Immature natural killer cell (primary cell): ENCODE data around the gene ZNF641. TPM values are rescaled to one million over a fixed set of nuclear protein-coding genes. Genes with fewer than 3 reads are reported as not detected.
A peak's percentile ranks its signal among the peaks of the same experiment; 100 is the strongest.
"Not testable (repeated sequence)": the region's sequence is repeated elsewhere in the genome, so short reads cannot be mapped to it uniquely, and the experiment has no call there.

ENCODE experiments used
- DNase-seq, 3 donors: peaks; one replicate each; pipeline ENCODE4 v3.0.0; 2022; ENCODE audit warnings: mixed read lengths in 1 of 3
- H3K27ac Mint-ChIP-seq, 6 donors: one replicate each; pipeline ENCODE4 v1.8.0; 2020; ENCODE audit warnings: mixed read lengths in 6 of 6, mild to moderate bottlenecking in 5 of 6, inconsistent platforms in 4 of 6, moderate library complexity in 3 of 6
- H3K27me3 Mint-ChIP-seq, 3 donors: one replicate each; pipeline ENCODE4 v1.8.0; 2020 to 2021; ENCODE audit warnings: low read depth in 3 of 3, mild to moderate bottlenecking in 3 of 3, mixed read lengths in 3 of 3, moderate library complexity in 3 of 3, inconsistent platforms in 1 of 3
- H3K36me3 Mint-ChIP-seq, 3 donors: one replicate each; pipeline ENCODE4 v1.8.0; 2020; ENCODE audit warnings: mixed read lengths in 3 of 3, inconsistent platforms in 2 of 3, mild to moderate bottlenecking in 2 of 3
- H3K4me1 Mint-ChIP-seq, 2 donors: one replicate each; pipeline ENCODE4 v1.8.0; 2020; ENCODE audit warnings: inconsistent platforms in 2 of 2, mild to moderate bottlenecking in 2 of 2, mixed read lengths in 2 of 2, moderate library complexity in 1 of 2
- H3K4me3 Mint-ChIP-seq, 5 donors: one replicate each; pipeline ENCODE4 v1.8.0; 2020; ENCODE audit warnings: mild to moderate bottlenecking in 5 of 5, mixed read lengths in 5 of 5, inconsistent platforms in 3 of 5, moderate library complexity in 3 of 5
- H3K9me3 Mint-ChIP-seq, 6 donors: one replicate each; pipeline ENCODE4 v1.8.0; 2020; ENCODE audit warnings: mild to moderate bottlenecking in 6 of 6, mixed read lengths in 6 of 6, inconsistent platforms in 4 of 6, moderate library complexity in 3 of 6
- polyA plus RNA-seq, 3 donors: library from polyadenylated mRNA; unstranded; fragments of 300-500 nt; fragmentation: Illumina TruSeq; gene quantifications; one replicate each; pipeline ENCODE4 v1.2.3, GENCODE V29; 2021

ZNF641 gene
- polyA plus RNA-seq, 3 donors from 2014 or later, result 9.4 to 26.3 (median 14.5) TPM

- peak overlapping the region in 4 of 6 donors; percentile 71 to 92 (median 88) for H3K27ac Mint-ChIP-seq
- peaks cover 39 to 44% of the 10 kb centered on the region in 2 donors for H3K4me1 Mint-ChIP-seq
- no peak for DNase-seq
- H3K36me3 Mint-ChIP-seq, result peaks cover 4 to 5% (median 4%) of the 10 kb centered on the region in 3 donors
- H3K27me3 Mint-ChIP-seq, result peaks cover 0 to 9% (median 8%) of the 10 kb centered on the region in 3 donors
- peak overlapping the region in 4 of 5 donors; percentile 12 to 85 (median 38) for H3K4me3 Mint-ChIP-seq
- no peaks in the 10 kb centered on the region for H3K9me3 Mint-ChIP-seq
Measured at GRCh38 chr12:48352157-48352760, 1.5 kb upstream of the ZNF641 start.

- Mint-ChIP-seq H3K9me3 (no peaks in the 10 kb centered on the region), H3K27me3 (peaks cover 0 to 9% (median 8%) of the 10 kb centered on the region in 3 donors), H3K4me3 (peak overlapping the region; percentile 85 to 92 (median 90)), H3K4me1 (peaks cover 45 to 53% of the 10 kb centered on the region in 2 donors), H3K36me3 (peaks cover 7 to 14% (median 14%) of the 10 kb centered on the region in 3 donors), H3K27ac (peak overlapping the region; percentile 84 to 94 (median 91))
- DNase-seq, result no peak
Measured at GRCh38 chr12:48351022-48351708, 446 bp upstream of the ZNF641 start.

GRCh38 chr12:48349471-48349870, 1.2 kb downstream of the ZNF641 start:
- peak overlapping the region; percentile 93 to 98 (median 96) for H3K27ac Mint-ChIP-seq
- peaks cover 22 to 30% (median 29%) of the 10 kb centered on the region in 3 donors for H3K36me3 Mint-ChIP-seq
- no peaks in the 10 kb centered on the region for H3K9me3 Mint-ChIP-seq
- peak overlapping the region; percentile 97 to 99 (median 98) for H3K4me3 Mint-ChIP-seq
- no peak for DNase-seq
- peaks cover 0 to 9% (median 8%) of the 10 kb centered on the region in 3 donors for H3K27me3 Mint-ChIP-seq
- peaks cover 46 to 66% of the 10 kb centered on the region in 2 donors for H3K4me1 Mint-ChIP-seq

- no peaks in the 10 kb centered on the region for H3K9me3 Mint-ChIP-seq
- peak overlapping the region in 1 of 6 donors; percentile 36 for H3K27ac Mint-ChIP-seq
- H3K27me3 Mint-ChIP-seq, result no peaks in the 10 kb centered on the region
- H3K4me1 Mint-ChIP-seq, result peaks cover 9 to 60% of the 10 kb centered on the region in 2 donors
- DNase-seq, result no peak
- peaks cover 43 to 66% (median 54%) of the 10 kb centered on the region in 3 donors for H3K36me3 Mint-ChIP-seq
- no peak overlapping the region for H3K4me3 Mint-ChIP-seq
Measured at GRCh38 chr12:48342980-48343379, 7.7 kb downstream of the ZNF641 start.

GRCh38 chr12:48340943-48341342, 9.8 kb downstream of the ZNF641 start:
- Mint-ChIP-seq H3K27me3 (no peaks in the 10 kb centered on the region), H3K9me3 (no peaks in the 10 kb centered on the region), H3K4me3 (no peak overlapping the region), H3K27ac (peak overlapping the region in 2 of 6 donors; percentile 24 to 82), H3K4me1 (peaks cover 8 to 52% of the 10 kb centered on the region in 2 donors), H3K36me3 (peaks cover 39 to 60% (median 47%) of the 10 kb centered on the region in 3 donors)
- no peak for DNase-seq

- Mint-ChIP-seq H3K4me1 (peaks cover 16 to 54% of the 10 kb centered on the region in 2 donors), H3K27ac (peak overlapping the region in 4 of 6 donors; percentile 7 to 48 (median 28)), H3K4me3 (no peak overlapping the region), H3K27me3 (no peaks in the 10 kb centered on the region), H3K9me3 (no peaks in the 10 kb centered on the region), H3K36me3 (peaks cover 27 to 47% (median 35%) of the 10 kb centered on the region in 3 donors)
- DNase-seq, result no peak
Measured at GRCh38 chr12:48339442-48340117, 11.1 kb downstream of the ZNF641 start.

GRCh38 chr12:48336564-48336963, 14.2 kb downstream of the ZNF641 start:
- peaks cover 14 to 23% (median 23%) of the 10 kb centered on the region in 3 donors for H3K36me3 Mint-ChIP-seq
- DNase-seq, result no peak
- peaks cover 19 to 50% of the 10 kb centered on the region in 2 donors for H3K4me1 Mint-ChIP-seq
- H3K27me3 Mint-ChIP-seq, result no peaks in the 10 kb centered on the region
- peak overlapping the region in 3 of 6 donors; percentile 6 to 53 (median 38) for H3K27ac Mint-ChIP-seq
- no peaks in the 10 kb centered on the region for H3K9me3 Mint-ChIP-seq
- H3K4me3 Mint-ChIP-seq, result no peak overlapping the region

- H3K4me3 Mint-ChIP-seq, result no peak overlapping the region
- H3K9me3 Mint-ChIP-seq, result no peaks in the 10 kb centered on the region
- no peak for DNase-seq
- H3K27me3 Mint-ChIP-seq, result no peaks in the 10 kb centered on the region
- peak overlapping the region in 2 of 6 donors; percentile 4 to 68 for H3K27ac Mint-ChIP-seq
- H3K36me3 Mint-ChIP-seq, result peaks cover 12 to 23% (median 22%) of the 10 kb centered on the region in 3 donors
- peaks cover 19 to 48% of the 10 kb centered on the region in 2 donors for H3K4me1 Mint-ChIP-seq
Measured at GRCh38 chr12:48336061-48336460, 14.7 kb downstream of the ZNF641 start.

GRCh38 chr12:48334808-48335207, 15.9 kb downstream of the ZNF641 start:
- H3K36me3 Mint-ChIP-seq, result peaks cover under 1 to 18% (median 18%) of the 10 kb centered on the region in 3 donors
- peak overlapping the region in 3 of 5 donors; percentile 3 to 60 (median 18) for H3K4me3 Mint-ChIP-seq
- no peaks in the 10 kb centered on the region for H3K27me3 Mint-ChIP-seq
- H3K27ac Mint-ChIP-seq, result peak overlapping the region in 2 of 6 donors; percentile 9 to 53
- peaks cover 19 to 42% of the 10 kb centered on the region in 2 donors for H3K4me1 Mint-ChIP-seq
- H3K9me3 Mint-ChIP-seq, result no peaks in the 10 kb centered on the region
- DNase-seq, result peak in 2 of 3 donors; percentile 15 to 21

GRCh38 chr12:48333680-48334079, 17.0 kb downstream of the ZNF641 start:
- not testable (repeated sequence) for H3K4me3 Mint-ChIP-seq, H3K27ac Mint-ChIP-seq, H3K9me3 Mint-ChIP-seq, DNase-seq, H3K27me3 Mint-ChIP-seq
- Mint-ChIP-seq H3K36me3 (peaks cover 0 to 17% (median 15%) of the 10 kb centered on the region in 3 donors), H3K4me1 (peaks cover 19 to 42% of the 10 kb centered on the region in 2 donors)

GRCh38 chr12:48331399-48331798, 19.3 kb downstream of the ZNF641 start:
- Mint-ChIP-seq H3K27ac (no peak overlapping the region), H3K4me1 (peaks cover 13 to 28% of the 10 kb centered on the region in 2 donors), H3K27me3 (peaks cover 0 to 3% (median 0%) of the 10 kb centered on the region in 3 donors), H3K36me3 (peaks cover 0 to 6% (median under 1%) of the 10 kb centered on the region in 3 donors), H3K4me3 (no peak overlapping the region), H3K9me3 (no peaks in the 10 kb centered on the region)
- DNase-seq, result no peak

- Mint-ChIP-seq H3K4me1 (peaks cover under 1 to 9% of the 10 kb centered on the region in 2 donors), H3K36me3 (peaks cover 0 to 5% (median 5%) of the 10 kb centered on the region in 3 donors)
- DNase-seq, result no peak
Measured at GRCh38 chr12:48329199-48329939, 21.4 kb downstream of the ZNF641 start.

GRCh38 chr12:48316491-48316890, 34.2 kb downstream of the ZNF641 start:
- Mint-ChIP-seq H3K27me3 (peaks cover 2 to 3% (median 2%) of the 10 kb centered on the region in 3 donors), H3K9me3 (peaks cover 2 to 14% (median 7%) of the 10 kb centered on the region in 6 donors), H3K4me3 (no peak overlapping the region), H3K27ac (no peak overlapping the region), H3K36me3 (no peaks in the 10 kb centered on the region), H3K4me1 (peaks cover 0 to 5% of the 10 kb centered on the region in 2 donors)
- DNase-seq, result no peak

More at GRCh38 chr12:48329199-48329939, 21.4 kb downstream of the ZNF641 start:
- Mint-ChIP-seq H3K4me3 (no peak overlapping the region), H3K27ac (no peak overlapping the region), H3K9me3 (peaks cover 0 to 3% (median 0%) of the 10 kb centered on the region in 6 donors), H3K27me3 (peaks cover 0 to 3% (median 2%) of the 10 kb centered on the region in 3 donors)
